Breast epithelium (tissue), 4 donors: Measurements from ENCODE around the gene HUS1B. TPM values are rescaled to one million over a fixed set of nuclear protein-coding genes. Genes with fewer than 3 reads are reported as not detected.

Source experiments
- DNase-seq, 2 donors: peaks; one replicate each; pipeline ENCODE4 v3.0.0-alpha.2; 2019; ENCODE audit warnings: low spot score in 2 of 2
- H3K27ac ChIP-seq, 2 donors: fragments of 200-600 bp; sonication (generic) in 1 of 2; one replicate each; pipeline ENCODE4 v1.5.1; 2016 to 2019; ENCODE audit warnings: mild to moderate bottlenecking in 1 of 2
- H3K27me3 ChIP-seq, 2 donors: fragments of 200-600 bp; sonication (generic) in 1 of 2; one replicate each; pipeline versions ENCODE4 v1.5.1 to v1.6.0; 2017 to 2019; ENCODE audit warnings: control low read depth in 1 of 2, mild to moderate bottlenecking in 1 of 2
- H3K36me3 ChIP-seq: fragments of 200-600 bp; one replicate; pipeline ENCODE4 v1.5.1; 2019
- H3K4me1 ChIP-seq, 2 donors: fragments of 200-600 bp; sonication (generic); one replicate each; pipeline ENCODE4 v1.5.1; 2016 to 2019; ENCODE audit warnings: control low read depth in 1 of 2
- H3K4me3 ChIP-seq, 3 donors: fragments of 200-600 bp; sonication (generic); 1 replicate in 2 of 3; 2 replicates in 1 of 3; pipeline ENCODE4 v1.5.1; 2016 to 2019; ENCODE audit warnings: mild to moderate bottlenecking in 3 of 3, moderate library complexity in 2 of 3
- H3K9me3 ChIP-seq, 2 donors: fragments of 200-600 bp; sonication (generic) in 1 of 2; one replicate each; pipeline ENCODE4 v1.5.1; 2016 to 2019; ENCODE audit warnings: control low read depth in 1 of 2
- POLR2A ChIP-seq: fragments of 450-650 bp; IDR thresholded peaks from one replicate; pipeline ENCODE4 v1.6.1; 2016; ENCODE audit warnings: antibody characterized with exemption, mild to moderate bottlenecking, moderate library complexity
- POLR2AphosphoS5 ChIP-seq, 3 donors: sonication (generic); formaldehyde crosslinking; IDR thresholded peaks; one replicate each; pipeline ENCODE4 v1.6.1; 2017; ENCODE audit warnings: antibody characterized with exemption in 3 of 3
- intact Hi-C: fragments of 100-400 bp; cut with DNase I; formaldehyde crosslinking; loops from one replicate; pipeline ENCODE4 v1.15.1; 2023; ENCODE audit warnings: low total_unique reads
- total RNA-seq, 3 donors: library from RNA; depleted of rRNA; stranded (reverse); fragments of >200 nt; gene quantifications; one replicate each; pipeline ENCODE4 v1.1.0, GENCODE V29; 2016
- TF ChIP-seq, protein P1 (sequence below), 3 donors: fragments of 450-650 bp; IDR thresholded peaks; one replicate each; pipeline ENCODE4 v1.5.1; 2016 to 2017; ENCODE audit warnings: antibody characterized with exemption in 3 of 3, mild to moderate bottlenecking in 3 of 3, moderate library complexity in 3 of 3

The HUS1B gene
- total RNA-seq, 3 donors from 2014 or later, result 3.2 to 5.4 (median 3.9) TPM

DNA sequence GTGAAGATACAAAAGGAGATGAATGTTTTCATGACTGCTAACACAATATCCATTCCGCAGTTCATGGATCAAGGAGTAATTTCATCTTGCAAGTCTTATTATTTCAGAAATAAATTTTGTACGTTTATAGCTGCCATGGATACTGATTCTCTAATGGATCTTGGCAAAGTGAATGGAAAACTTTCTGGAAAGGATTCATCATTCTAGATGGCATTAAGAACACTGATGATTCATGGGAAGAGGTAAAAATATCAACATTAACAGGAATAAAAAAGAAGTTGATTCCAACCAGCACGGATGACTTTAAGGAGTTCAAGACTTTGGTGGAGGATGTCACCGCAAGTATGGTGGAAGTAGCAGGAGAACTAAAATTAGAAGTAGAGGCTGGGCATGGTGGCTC is 2.8 kb downstream of the HUS1B start:
- Histone ChIP-seq H3K36me3 (no peaks in the 10 kb centered on the region), H3K9me3 (peaks cover 3 to 7% of the 10 kb centered on the region in 2 donors), H3K4me3 (no peak overlapping the region), H3K4me1 (no peaks in the 10 kb centered on the region), H3K27ac (no peak overlapping the region), H3K27me3 (no peaks in the 10 kb centered on the region)
- intact Hi-C loops, result no loop called here
- no peak for DNase-seq
- TF ChIP-seq, protein P1, sequence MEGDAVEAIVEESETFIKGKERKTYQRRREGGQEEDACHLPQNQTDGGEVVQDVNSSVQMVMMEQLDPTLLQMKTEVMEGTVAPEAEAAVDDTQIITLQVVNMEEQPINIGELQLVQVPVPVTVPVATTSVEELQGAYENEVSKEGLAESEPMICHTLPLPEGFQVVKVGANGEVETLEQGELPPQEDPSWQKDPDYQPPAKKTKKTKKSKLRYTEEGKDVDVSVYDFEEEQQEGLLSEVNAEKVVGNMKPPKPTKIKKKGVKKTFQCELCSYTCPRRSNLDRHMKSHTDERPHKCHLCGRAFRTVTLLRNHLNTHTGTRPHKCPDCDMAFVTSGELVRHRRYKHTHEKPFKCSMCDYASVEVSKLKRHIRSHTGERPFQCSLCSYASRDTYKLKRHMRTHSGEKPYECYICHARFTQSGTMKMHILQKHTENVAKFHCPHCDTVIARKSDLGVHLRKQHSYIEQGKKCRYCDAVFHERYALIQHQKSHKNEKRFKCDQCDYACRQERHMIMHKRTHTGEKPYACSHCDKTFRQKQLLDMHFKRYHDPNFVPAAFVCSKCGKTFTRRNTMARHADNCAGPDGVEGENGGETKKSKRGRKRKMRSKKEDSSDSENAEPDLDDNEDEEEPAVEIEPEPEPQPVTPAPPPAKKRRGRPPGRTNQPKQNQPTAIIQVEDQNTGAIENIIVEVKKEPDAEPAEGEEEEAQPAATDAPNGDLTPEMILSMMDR (IDR thresholded peaks at IDR 0.05), result no peak
- TF ChIP-seq POLR2A (no peak), POLR2AphosphoS5 (IDR thresholded peaks at IDR 0.05) (no peak)

GRCh38 chr6:652865-653264 is 4.0 kb downstream of the HUS1B start:
- Histone ChIP-seq H3K36me3 (no peaks in the 10 kb centered on the region), H3K27me3 (no peaks in the 10 kb centered on the region), H3K27ac (no peak overlapping the region), H3K4me3 (no peak overlapping the region), H3K9me3 (peaks cover 3 to 7% of the 10 kb centered on the region in 2 donors), H3K4me1 (no peaks in the 10 kb centered on the region)
- intact Hi-C loops, result no loop called here
- TF ChIP-seq POLR2A (no peak), POLR2AphosphoS5 (IDR thresholded peaks at IDR 0.05) (no peak)
- TF ChIP-seq, protein P1 (IDR thresholded peaks at IDR 0.05), result no peak
- DNase-seq, result no peak

DNA sequence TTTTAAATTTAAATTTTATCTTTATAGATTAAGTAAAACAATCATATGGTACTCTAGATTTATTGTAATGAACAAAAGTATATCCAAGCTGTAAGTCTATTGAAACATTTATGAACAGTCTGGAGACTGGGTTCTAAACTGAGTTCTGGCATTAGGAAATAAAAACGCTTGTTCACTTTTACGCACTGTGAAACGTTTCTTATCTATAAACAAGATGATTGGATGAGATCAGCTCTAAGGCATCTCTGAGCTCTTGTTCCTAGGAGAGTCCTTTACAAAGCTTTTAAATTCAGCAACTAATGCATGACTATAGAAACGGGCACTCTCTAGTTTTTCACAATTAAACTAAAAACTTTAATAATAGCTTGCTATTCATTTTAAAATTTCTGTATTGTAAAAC is 6.8 kb downstream of the HUS1B start:
- H3K27me3 ChIP-seq, result no peaks in the 10 kb centered on the region
- intact Hi-C loops, result no loop called here
- TF ChIP-seq POLR2A, result no peak
- TF ChIP-seq, protein P1 (IDR thresholded peaks at IDR 0.05), result no peak
- TF ChIP-seq POLR2AphosphoS5 (IDR thresholded peaks at IDR 0.05), result no peak
- DNase-seq, result no peak
- H3K36me3 ChIP-seq, result no peaks in the 10 kb centered on the region
- no peak overlapping the region for H3K4me3 ChIP-seq
- H3K27ac ChIP-seq, result no peak overlapping the region
- H3K4me1 ChIP-seq, result no peaks in the 10 kb centered on the region
- peaks cover 0 to 7% of the 10 kb centered on the region in 2 donors for H3K9me3 ChIP-seq

GRCh38 chr6:642805-643204 is 14.1 kb downstream of the HUS1B start:
- Histone ChIP-seq H3K4me3 (no peak overlapping the region), H3K27me3 (no peaks in the 10 kb centered on the region), H3K27ac (no peak overlapping the region), H3K36me3 (no peaks in the 10 kb centered on the region), H3K9me3 (no peaks in the 10 kb centered on the region), H3K4me1 (no peaks in the 10 kb centered on the region)
- intact Hi-C loops, result no loop called here
- DNase-seq, result no peak
- TF ChIP-seq, protein P1 (IDR thresholded peaks at IDR 0.05), result no peak
- TF ChIP-seq POLR2AphosphoS5 (IDR thresholded peaks at IDR 0.05) (no peak), POLR2A (no peak)

DNA sequence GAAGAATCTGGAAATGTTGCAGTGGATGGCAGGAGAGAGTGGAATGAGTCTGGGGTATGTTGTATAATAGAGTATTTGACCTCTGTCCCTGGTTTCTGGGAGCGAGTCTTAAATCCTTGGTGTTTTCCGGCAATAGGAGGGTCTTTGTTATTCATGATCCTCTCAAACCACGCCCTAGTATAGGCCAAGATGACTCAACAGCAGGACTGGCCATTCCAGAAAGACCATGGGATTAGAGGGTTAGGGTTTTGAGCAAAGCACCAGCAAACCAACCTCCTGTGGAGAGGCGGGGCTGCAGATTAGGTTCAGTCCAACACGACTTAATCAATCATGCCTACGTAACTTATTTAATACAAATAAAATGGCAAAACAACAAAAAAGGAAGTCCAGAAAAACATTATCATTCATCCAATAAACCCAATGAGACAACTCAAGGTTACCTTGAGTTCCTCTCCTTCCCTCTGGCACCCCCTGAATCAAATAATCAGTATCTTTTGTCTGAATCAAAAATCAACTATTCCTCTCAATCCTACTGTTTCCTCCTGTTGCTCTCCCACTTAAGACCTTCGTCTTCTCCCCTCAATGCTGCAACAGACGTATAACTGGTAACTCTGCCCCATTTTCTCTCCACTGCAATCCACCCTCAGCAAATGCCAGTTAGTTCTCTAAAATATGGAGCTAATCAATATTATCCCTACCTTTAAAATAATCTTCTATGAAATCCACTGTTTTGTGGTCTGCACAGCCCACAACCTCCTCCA is 15.5 kb downstream of the HUS1B start:
- no peaks in the 10 kb centered on the region for H3K9me3 ChIP-seq
- H3K27ac ChIP-seq, result no peak overlapping the region
- no peak for TF ChIP-seq POLR2A
- TF ChIP-seq, protein P1 (IDR thresholded peaks at IDR 0.05), result no peak
- H3K27me3 ChIP-seq, result no peaks in the 10 kb centered on the region
- no peaks in the 10 kb centered on the region for H3K4me1 ChIP-seq
- intact Hi-C loops, result loop anchor here (2.0 kb wide), 1 partner anchor 31 kb away; no protein-coding TSS in a partner anchor
- no peak for DNase-seq
- no peaks in the 10 kb centered on the region for H3K36me3 ChIP-seq
- no peak overlapping the region for H3K4me3 ChIP-seq
